SU-DHL-6 (cell line): ENCODE measurements around the gene ITPR3.

Source experiments
- H2AFZ ChIP-seq: fragments of 200-600 bp; sonication (generic); 2 replicates; pipeline ENCODE4 v1.6.1; 2014; ENCODE audit warnings: low read depth, mild to moderate bottlenecking, moderate library complexity, mixed read lengths, antibody characterized with exemption, low read length; ENCODE audit not compliant: severe bottlenecking
- H3F3A ChIP-seq: fragments of 200-600 bp; shearing (Covaris generic); 2 replicates; pipeline ENCODE4 v1.6.0; 2016; ENCODE audit warnings: antibody characterized with exemption, mild to moderate bottlenecking; ENCODE audit not compliant: insufficient read depth
- H3K27ac ChIP-seq: fragments of 200-600 bp; sonication (generic); 2 replicates; pipeline ENCODE4 v1.5.1; 2016; ENCODE audit warnings: low read depth, mild to moderate bottlenecking, low read length, moderate library complexity, mixed read lengths
- H3K27me3 ChIP-seq: fragments of 200-600 bp; sonication (generic), shearing (Covaris generic); 2 replicates; pipeline ENCODE4 v1.6.0; 2014; ENCODE audit warnings: mild to moderate bottlenecking, low read length
- H3K36me3 ChIP-seq: fragments of 200-600 bp; sonication (generic); 2 replicates; pipeline ENCODE4 v1.6.1; 2014; ENCODE audit warnings: mild to moderate bottlenecking, low read length, mixed read lengths
- H3K4me2 ChIP-seq: fragments of 300-600, 200-600 bp; shearing (Covaris generic), sonication (generic); 2 replicates; pipeline ENCODE4 v1.6.0; 2014; ENCODE audit warnings: low read length, low read depth, mild to moderate bottlenecking; ENCODE audit not compliant: poor library complexity, severe bottlenecking
- H3K4me3 ChIP-seq: fragments of 200-600 bp; sonication (generic); 2 replicates; pipeline ENCODE4 v1.5.1; 2014; ENCODE audit warnings: antibody characterized with exemption, low read length, mild to moderate bottlenecking, mixed read lengths; ENCODE audit not compliant: insufficient read depth, poor library complexity, severe bottlenecking
- H3K79me2 ChIP-seq: fragments of 200-600 bp; sonication (generic); 2 replicates; pipeline ENCODE4 v1.6.1; 2014; ENCODE audit warnings: mild to moderate bottlenecking, low read length, moderate library complexity; ENCODE audit not compliant: insufficient read depth
- H3K9ac ChIP-seq: fragments of 200-600 bp; sonication (generic); 2 replicates; pipeline ENCODE4 v1.7.0; 2014; ENCODE audit warnings: mild to moderate bottlenecking, low read length
- H3K9me2 ChIP-seq: fragments of 200-600 bp; sonication (generic); replicated peaks from 2 replicates; pipeline ENCODE4 v1.6.1; 2014; ENCODE audit warnings: low read length; ENCODE audit not compliant: insufficient read depth
- H3K9me3 ChIP-seq: fragments of 200-600 bp; sonication (generic); 2 replicates; pipeline ENCODE4 v1.6.1; 2014; ENCODE audit warnings: low read length, mixed read lengths; ENCODE audit not compliant: insufficient read depth
- H4K20me1 ChIP-seq: fragments of 200-600 bp; sonication (generic); 2 replicates; pipeline ENCODE4 v1.6.1; 2014; ENCODE audit warnings: low read depth, mild to moderate bottlenecking, antibody characterized with exemption, low read length, moderate library complexity, mixed read lengths
- EZH2phosphoT487 ChIP-seq: fragments of 200-600 bp; sonication (generic), shearing (Covaris generic); conservative IDR thresholded peaks from 2 replicates; pipeline ENCODE4 v1.6.1; 2018; ENCODE audit warnings: mild to moderate bottlenecking, antibody characterized with exemption, low read length, moderate library complexity, mixed read lengths
- TF ChIP-seq, protein P1 (sequence below): fragments of 200-600 bp; sonication (generic); IDR thresholded peaks from one replicate; pipeline ENCODE4 v1.5.1; 2017; ENCODE audit warnings: antibody characterized with exemption, mild to moderate bottlenecking, low read length, moderate library complexity; ENCODE audit not compliant: insufficient read depth, poor library complexity, severe bottlenecking

The ITPR3 gene

DNA sequence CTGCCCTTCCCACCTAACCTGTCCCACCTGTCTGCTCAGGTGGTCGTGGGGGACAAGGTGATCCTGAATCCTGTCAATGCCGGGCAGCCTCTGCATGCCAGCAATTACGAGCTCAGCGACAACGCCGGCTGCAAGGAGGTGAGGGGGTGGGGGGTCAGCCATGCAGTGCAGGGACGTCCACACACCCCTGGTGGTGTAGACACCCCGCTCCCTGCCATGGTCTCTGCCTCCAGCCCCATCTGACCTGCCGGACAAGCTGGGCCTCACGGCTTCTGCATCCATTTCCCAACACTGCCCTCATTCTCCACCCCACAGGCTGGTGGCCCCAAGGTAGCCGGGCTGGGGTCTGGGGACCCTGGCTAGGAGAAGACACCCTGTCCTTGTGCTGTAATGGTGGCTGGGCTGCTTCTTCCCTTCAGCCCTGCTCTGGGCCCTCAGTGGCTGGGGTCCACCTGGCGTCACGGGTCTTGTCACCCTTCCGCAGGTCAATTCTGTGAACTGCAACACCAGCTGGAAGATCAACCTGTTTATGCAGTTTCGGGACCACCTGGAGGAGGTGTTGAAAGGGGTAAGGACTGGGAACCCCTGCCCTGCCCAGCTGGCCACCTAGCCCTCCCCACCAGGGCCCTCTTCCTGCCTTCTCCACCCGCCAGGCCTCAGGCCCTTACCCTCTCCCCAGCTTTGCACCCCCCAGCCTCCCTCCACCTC, 38.0 kb downstream of the ITPR3 start:
- H3K27ac ChIP-seq = no peak overlapping the region
- H3K9me2 ChIP-seq = no peaks in the 10 kb centered on the region
- no peak overlapping the region for H3K4me2 ChIP-seq
- no peak overlapping the region for H2AFZ ChIP-seq
- no peaks in the 10 kb centered on the region for H4K20me1 ChIP-seq
- no peak overlapping the region for H3K4me3 ChIP-seq
- no peak overlapping the region for H3K9ac ChIP-seq
- no peak for TF ChIP-seq EZH2phosphoT487
- TF ChIP-seq, protein P1, sequence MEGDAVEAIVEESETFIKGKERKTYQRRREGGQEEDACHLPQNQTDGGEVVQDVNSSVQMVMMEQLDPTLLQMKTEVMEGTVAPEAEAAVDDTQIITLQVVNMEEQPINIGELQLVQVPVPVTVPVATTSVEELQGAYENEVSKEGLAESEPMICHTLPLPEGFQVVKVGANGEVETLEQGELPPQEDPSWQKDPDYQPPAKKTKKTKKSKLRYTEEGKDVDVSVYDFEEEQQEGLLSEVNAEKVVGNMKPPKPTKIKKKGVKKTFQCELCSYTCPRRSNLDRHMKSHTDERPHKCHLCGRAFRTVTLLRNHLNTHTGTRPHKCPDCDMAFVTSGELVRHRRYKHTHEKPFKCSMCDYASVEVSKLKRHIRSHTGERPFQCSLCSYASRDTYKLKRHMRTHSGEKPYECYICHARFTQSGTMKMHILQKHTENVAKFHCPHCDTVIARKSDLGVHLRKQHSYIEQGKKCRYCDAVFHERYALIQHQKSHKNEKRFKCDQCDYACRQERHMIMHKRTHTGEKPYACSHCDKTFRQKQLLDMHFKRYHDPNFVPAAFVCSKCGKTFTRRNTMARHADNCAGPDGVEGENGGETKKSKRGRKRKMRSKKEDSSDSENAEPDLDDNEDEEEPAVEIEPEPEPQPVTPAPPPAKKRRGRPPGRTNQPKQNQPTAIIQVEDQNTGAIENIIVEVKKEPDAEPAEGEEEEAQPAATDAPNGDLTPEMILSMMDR = no peak
- no peaks in the 10 kb centered on the region for H3K36me3 ChIP-seq
- H3K9me3 ChIP-seq = no peaks in the 10 kb centered on the region
- peaks cover 3% of the 10 kb centered on the region; the same call in 1 of the 2 replicates for H3K79me2 ChIP-seq
- H3K27me3 ChIP-seq = no peaks in the 10 kb centered on the region
- no peaks in the 10 kb centered on the region for H3F3A ChIP-seq

DNA sequence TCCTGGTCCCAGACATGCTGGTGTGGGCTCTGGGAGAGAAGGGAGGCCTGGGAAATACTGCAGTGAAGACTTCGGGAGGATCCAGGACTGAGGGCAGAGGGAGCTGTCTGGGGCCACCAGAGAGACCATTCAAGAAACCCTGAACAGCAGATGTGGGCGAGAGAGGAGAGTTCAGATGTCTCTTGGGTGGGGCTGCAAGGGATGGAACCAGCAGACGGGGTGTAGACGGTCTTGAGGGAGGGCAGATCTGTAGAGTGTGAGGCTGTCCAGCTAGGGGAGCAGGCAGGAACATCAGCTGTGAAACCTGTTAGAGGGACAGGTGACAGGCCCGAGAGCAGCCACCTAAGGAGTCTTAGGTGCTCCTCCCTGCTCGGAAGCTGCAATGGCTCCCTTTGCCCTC, 38.9 kb downstream of the ITPR3 start:
- no peaks in the 10 kb centered on the region for H3K9me2 ChIP-seq
- H3K27me3 ChIP-seq = no peaks in the 10 kb centered on the region
- H3K4me3 ChIP-seq = no peak overlapping the region
- no peak overlapping the region for H2AFZ ChIP-seq
- no peaks in the 10 kb centered on the region for H3F3A ChIP-seq
- no peaks in the 10 kb centered on the region for H4K20me1 ChIP-seq
- H3K79me2 ChIP-seq = no peaks in the 10 kb centered on the region
- no peaks in the 10 kb centered on the region for H3K9me3 ChIP-seq
- no peak overlapping the region for H3K9ac ChIP-seq
- H3K4me2 ChIP-seq = no peak overlapping the region
- no peaks in the 10 kb centered on the region for H3K36me3 ChIP-seq
- TF ChIP-seq, protein P1 = no peak
- H3K27ac ChIP-seq = no peak overlapping the region

DNA sequence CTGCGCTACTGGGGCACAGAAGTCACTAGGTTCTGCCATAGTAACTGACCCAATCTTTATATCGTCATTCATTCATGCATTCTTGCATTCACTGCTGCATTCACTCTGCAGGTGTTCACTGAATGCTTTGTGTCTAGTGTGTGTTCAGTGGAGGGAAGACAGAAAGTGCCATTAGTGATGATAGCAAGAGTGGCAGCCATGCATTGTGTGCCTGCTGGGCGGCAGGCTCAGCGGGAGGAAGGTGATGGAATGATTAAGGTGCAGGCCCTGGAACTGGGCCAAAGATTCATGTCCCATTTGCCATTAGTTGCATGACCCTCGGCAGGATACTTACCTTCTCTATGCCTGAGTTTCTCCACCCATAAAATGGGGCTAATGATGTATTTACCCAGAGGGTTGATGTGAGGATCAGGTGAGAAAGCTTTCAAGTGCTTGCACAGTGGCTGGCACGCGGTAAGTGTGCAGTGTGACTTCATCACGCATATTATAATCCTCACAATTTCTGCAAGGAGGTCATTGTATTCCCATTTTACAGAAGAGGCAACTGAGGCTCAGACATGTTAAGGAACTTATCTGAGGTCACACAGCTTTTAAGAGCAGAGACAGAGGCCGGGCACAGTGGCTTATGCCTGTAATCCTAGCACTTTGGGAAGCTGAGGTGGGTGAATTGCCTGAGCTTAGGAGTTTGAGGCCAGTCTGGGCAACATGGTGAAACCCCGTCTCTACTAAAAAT, 40.1 kb downstream of the ITPR3 start:
- Histone ChIP-seq H2AFZ (no peak overlapping the region), H3K9ac (no peak overlapping the region), H3K9me2 (no peaks in the 10 kb centered on the region), H3K79me2 (no peaks in the 10 kb centered on the region), H4K20me1 (no peaks in the 10 kb centered on the region), H3K27ac (no peak overlapping the region), H3K27me3 (no peaks in the 10 kb centered on the region), H3K9me3 (no peaks in the 10 kb centered on the region), H3K4me2 (no peak overlapping the region), H3F3A (no peaks in the 10 kb centered on the region), H3K4me3 (no peak overlapping the region), H3K36me3 (no peaks in the 10 kb centered on the region)
- TF ChIP-seq, protein P1 = no peak
- TF ChIP-seq EZH2phosphoT487 = no peak
